ENCODE results near the gene SEC14L2.

DNA sequence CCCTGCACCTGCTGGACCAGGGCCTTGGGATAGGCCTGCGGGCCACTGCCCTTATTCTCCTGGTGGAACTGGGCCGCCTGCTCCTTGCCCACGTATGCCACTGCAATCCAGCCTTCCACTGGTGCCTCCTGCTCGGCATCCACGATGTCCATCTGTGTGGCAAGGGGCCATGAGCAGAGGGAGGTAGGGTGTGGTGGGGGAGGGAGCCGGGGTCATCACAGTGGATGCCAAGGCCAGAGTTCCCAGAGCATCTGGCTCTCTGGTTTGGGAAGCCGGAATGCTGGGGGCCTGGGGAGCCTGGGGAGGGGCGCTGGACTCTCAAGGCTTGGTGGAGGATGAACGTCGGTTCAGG is 10.2 kb upstream of the SEC14L2 start:
- TF ChIP-seq, protein P1, sequence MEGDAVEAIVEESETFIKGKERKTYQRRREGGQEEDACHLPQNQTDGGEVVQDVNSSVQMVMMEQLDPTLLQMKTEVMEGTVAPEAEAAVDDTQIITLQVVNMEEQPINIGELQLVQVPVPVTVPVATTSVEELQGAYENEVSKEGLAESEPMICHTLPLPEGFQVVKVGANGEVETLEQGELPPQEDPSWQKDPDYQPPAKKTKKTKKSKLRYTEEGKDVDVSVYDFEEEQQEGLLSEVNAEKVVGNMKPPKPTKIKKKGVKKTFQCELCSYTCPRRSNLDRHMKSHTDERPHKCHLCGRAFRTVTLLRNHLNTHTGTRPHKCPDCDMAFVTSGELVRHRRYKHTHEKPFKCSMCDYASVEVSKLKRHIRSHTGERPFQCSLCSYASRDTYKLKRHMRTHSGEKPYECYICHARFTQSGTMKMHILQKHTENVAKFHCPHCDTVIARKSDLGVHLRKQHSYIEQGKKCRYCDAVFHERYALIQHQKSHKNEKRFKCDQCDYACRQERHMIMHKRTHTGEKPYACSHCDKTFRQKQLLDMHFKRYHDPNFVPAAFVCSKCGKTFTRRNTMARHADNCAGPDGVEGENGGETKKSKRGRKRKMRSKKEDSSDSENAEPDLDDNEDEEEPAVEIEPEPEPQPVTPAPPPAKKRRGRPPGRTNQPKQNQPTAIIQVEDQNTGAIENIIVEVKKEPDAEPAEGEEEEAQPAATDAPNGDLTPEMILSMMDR (conservative IDR thresholded peaks at IDR 0.05), result no peak
- no peak for TF ChIP-seq EZH2 (IDR thresholded peaks at IDR 0.05; ENCODE audit: low read depth)
